ENCODE measurements around the gene IL18BP.

Gene IL18BP

DNA sequence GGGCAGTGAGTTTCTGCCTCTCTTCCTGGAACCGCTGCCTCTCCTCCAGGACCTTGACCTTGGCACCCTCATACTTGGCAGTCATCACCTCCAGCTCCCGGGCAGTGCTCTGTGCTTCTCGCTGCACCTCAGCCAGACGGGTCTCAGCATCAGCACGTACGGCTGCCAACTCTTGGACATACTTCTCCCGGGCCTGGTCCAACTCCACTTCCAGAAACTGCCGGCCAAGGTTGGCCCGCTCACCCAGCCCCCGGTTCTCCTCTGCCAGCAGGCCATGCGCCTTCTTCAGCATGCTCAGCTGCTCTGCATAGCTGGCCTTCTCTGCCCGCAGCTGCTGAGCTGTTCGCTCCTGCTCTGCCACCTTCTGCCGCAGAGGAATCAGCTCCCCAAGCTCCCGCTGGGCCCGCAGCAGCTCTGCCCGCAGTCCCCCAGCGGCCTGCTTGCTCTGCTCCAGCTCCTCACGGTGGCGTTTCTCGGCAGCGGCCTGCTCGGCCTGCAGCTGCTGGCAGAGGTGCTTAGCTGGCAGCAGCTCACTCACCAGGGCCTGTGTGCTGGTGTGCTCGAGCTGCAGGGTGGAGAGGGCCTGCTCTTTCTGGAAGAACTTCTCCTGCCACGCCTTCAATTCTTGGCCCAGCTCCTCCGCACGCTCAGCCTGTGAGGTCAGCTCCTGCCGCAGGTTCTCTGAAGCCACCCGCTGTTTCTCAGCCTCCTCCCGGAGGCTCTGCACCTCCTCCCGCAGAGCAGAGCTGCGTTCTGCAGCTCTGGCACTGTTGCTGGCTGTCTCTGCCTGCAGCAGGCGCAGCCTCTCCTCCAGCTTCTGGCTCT lies 14.4 kb downstream of the IL18BP start:
- DNase-seq (ENCODE audit: low spot score): no peak

- DNase-seq (ENCODE audit: low spot score): no peak
These were observed 15.3 kb downstream of the IL18BP start for GRCh38 chr11:72013765-72014711.

- no peak for DNase-seq (ENCODE audit: low spot score)
These were observed 16.1 kb downstream of the IL18BP start for GRCh38 chr11:72014761-72015320.

GRCh38 chr11:72015511-72016061 lies 16.9 kb downstream of the IL18BP start:
- DNase-seq (ENCODE audit: low spot score): no peak

GRCh38 chr11:72018171-72018570 lies 19.5 kb downstream of the IL18BP start:
- no peak for DNase-seq (ENCODE audit: low spot score)

DNA sequence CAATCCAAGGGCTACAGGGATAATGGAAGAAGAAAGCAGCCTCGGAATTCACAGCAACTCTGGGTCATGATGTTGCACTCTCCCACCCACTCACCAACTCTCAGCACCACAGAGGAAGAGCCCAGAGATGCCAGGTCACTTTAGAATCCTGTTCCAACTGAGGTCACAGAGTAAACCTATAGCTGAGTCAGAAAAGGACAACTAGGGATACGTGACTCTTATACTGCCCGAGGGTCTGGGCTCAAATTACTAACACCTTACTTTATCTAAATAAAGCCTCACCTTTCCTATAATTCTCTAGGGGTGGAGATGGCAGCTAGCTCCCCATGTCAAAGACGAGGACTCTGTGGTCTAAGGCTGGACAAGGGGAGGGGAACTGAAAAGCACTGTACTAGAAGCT lies 24.6 kb downstream of the IL18BP start:
- DNase-seq (ENCODE audit: low spot score): no peak

GRCh38 chr11:72024069-72024754 lies 25.5 kb downstream of the IL18BP start:
- no peak for DNase-seq (ENCODE audit: low spot score)

- DNase-seq (ENCODE audit: low spot score): no peak
These were observed 27.4 kb downstream of the IL18BP start for GRCh38 chr11:72026090-72026489.

DNA sequence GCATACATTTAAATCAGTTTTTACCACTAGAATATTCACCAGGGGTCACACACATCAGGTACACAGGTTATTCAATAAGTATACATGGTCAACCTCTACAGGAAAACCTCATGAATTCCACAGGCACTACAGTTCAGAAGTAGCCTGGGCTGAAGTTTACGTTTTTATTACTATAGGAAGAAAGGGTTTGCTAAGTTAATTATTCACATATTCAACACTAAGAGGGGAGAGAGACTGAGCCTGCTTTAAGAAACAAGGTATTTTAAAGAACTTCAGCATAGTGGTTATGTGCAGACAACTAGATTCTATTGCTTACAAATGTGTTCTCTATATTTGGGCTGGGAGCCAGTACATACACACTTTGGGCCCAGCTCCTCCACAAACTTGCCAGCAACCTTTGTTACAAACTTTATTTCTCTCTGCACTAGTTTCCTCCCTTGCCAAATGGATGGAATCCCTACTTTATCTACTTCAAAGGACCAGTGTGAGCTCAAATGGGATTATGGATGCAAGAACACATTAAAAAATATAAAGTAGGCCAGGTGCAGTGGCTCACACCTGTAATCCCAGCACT lies 31.9 kb downstream of the IL18BP start:
- no peak for DNase-seq (ENCODE audit: low spot score)

DNA sequence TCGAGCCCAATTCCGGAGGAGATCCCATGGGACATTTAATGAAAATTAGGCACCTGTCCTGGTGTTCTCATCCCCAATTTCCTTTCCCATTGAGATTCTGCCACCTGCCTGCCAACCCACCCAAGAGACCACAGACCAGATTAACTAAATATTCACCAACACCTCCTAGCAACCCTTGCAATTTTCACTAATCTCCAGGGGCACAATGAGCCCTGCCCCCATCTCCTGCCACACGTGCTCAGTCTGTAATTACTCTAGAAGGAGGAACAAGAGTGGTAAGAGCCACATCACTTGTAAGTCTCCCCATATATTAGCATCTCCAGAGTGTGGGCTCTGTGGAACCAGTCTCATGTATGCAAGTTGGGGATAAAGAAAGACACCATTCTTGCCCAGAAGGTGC lies 38.0 kb downstream of the IL18BP start:
- DNase-seq (ENCODE audit: low spot score): no peak

GRCh38 chr11:72037554-72038311 lies 39.0 kb downstream of the IL18BP start:
- DNase-seq (ENCODE audit: low spot score): no peak

DNA sequence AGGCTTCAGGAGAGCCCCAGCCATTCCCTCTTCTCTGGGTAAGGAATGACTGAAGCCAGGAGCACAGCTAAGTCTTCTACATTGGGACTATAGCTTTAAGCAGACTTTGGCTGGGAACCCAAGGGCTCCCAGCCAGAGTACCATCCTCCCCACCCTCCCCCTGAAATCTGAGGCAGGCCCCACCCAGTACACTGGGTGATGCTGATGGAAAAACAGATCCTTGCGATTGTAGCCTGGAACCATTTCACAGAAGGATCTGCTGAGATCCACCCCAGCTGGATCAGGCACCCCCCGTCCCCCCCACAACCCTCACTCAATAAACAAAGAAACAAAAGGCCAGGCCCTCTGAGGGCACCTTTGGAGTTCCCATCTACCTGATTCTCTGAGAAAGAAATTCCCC lies 39.8 kb downstream of the IL18BP start:
- no peak for DNase-seq (ENCODE audit: low spot score)

- DNase-seq (ENCODE audit: low spot score): no peak
These were observed 40.5 kb downstream of the IL18BP start for GRCh38 chr11:72039031-72039855.

GRCh38 chr11:72039856-72040401 lies 41.2 kb downstream of the IL18BP start:
- DNase-seq (ENCODE audit: low spot score): no peak

GRCh38 chr11:72040491-72041363 lies 42.0 kb downstream of the IL18BP start:
- DNase-seq (ENCODE audit: low spot score): no peak

DNA sequence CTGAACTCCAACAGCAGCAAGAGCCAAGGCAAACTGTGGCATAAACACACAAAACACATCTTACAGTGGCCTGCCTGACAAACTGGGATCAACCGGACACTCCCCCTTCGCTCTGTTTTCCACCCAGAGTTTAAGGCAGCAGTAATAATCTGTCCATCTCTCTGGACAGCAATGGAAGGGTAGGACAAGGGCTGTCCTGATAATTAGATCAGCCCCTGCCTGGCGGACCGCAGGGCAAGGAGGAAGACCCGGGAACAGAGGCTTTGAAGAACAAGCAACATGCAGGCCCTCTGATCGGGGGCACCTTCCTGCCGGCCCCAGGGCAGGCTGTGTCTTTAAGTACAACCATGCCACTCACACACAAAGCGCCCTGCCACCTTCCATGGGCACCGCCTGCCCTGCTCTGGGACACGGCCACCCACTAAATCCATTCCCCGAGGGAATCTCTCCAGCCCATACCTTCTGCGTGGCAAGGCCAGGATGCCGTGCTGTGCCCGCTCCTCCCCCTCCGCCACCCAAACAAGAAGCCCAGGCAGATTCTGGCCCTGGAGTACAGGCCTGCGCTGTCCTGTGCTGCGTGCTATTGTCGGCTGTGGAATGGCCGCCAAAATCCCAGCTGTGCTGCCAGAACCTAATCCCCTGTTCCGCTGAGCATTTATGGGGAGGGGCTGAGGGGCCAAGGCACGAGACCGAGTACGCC lies 42.8 kb downstream of the IL18BP start:
- no peak for DNase-seq (ENCODE audit: low spot score)

GRCh38 chr11:72042064-72042745 lies 43.5 kb downstream of the IL18BP start:
- no peak for DNase-seq (ENCODE audit: low spot score)
